ENCODE measurements around the gene MANBA. TPM values are rescaled to one million over a fixed set of nuclear protein-coding genes. Genes with fewer than 3 reads are reported as not detected.

Gene MANBA
- total RNA-seq, 1 donor from 2014 or later: 9.4 TPM

DNA sequence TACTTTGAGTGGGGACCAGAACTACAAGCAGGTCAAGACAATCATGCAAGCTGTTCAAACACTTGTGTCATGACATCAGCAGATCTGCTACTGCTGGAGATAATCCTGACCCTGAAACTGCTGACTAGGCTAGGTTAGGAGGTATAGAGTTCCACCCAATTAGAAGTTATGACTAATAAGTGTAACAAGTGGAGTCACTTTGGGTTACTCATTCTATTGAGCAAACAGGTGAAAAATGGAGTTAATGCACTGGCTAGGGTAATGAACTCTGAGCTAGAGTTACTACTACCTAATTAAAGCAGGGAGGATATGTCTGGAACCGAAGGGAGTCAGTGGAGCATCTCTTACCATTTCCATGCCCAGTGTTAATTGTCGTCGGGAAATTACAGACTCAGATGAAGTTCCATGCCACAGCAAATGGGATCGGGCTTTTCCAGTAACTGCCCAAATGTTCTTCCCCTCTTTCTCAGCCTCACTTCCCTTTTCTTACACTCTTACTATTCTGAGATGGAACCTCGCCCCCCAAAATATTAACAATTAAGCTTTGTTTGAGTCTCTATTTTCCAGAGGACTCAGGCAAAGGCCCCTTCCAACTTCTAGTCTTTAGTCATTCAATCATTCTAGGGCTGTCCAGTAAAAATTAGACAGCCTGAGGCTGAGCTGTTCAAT, 19.8 kb upstream of the MANBA start:
- no peak overlapping the region for H3K4me3 Mint-ChIP-seq (ENCODE audit: unreplicated experiment)
- no peak for DNase-seq (ENCODE audit: low spot score)
- TF ChIP-seq, protein P1, sequence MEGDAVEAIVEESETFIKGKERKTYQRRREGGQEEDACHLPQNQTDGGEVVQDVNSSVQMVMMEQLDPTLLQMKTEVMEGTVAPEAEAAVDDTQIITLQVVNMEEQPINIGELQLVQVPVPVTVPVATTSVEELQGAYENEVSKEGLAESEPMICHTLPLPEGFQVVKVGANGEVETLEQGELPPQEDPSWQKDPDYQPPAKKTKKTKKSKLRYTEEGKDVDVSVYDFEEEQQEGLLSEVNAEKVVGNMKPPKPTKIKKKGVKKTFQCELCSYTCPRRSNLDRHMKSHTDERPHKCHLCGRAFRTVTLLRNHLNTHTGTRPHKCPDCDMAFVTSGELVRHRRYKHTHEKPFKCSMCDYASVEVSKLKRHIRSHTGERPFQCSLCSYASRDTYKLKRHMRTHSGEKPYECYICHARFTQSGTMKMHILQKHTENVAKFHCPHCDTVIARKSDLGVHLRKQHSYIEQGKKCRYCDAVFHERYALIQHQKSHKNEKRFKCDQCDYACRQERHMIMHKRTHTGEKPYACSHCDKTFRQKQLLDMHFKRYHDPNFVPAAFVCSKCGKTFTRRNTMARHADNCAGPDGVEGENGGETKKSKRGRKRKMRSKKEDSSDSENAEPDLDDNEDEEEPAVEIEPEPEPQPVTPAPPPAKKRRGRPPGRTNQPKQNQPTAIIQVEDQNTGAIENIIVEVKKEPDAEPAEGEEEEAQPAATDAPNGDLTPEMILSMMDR (IDR thresholded peaks at IDR 0.05; ENCODE audit: unreplicated experiment): no peak
- no peaks in the 10 kb centered on the region for H3K36me3 Mint-ChIP-seq (ENCODE audit: low read depth, unreplicated experiment)
- no peaks in the 10 kb centered on the region for H3K4me1 Mint-ChIP-seq (ENCODE audit: unreplicated experiment)
- H3K27ac Mint-ChIP-seq (ENCODE audit: unreplicated experiment): no peak overlapping the region
- H3K27me3 Mint-ChIP-seq (ENCODE audit: unreplicated experiment): no peaks in the 10 kb centered on the region
- H3K9me3 Mint-ChIP-seq (ENCODE audit: unreplicated experiment): no peaks in the 10 kb centered on the region

DNA sequence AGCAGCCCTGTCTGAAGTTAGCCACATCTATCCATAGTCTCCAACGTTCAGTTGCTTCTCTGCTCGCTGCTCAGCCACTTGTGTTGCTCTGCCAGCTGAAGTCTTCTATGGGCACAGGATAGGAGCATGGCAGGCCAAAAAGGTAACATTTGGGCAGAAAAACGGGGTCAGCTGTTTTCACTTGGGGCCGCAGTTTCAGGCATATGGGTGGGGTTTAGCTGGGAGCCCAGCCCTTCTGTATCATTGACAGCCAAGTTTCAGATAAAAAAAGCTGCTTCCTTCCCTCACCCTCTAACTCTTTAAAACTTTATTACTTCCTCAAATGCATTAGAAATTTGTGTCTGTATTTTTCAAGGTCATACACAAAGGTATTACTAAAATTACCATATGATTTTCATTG, 18.4 kb upstream of the MANBA start:
- H3K36me3 Mint-ChIP-seq (ENCODE audit: low read depth, unreplicated experiment): no peaks in the 10 kb centered on the region
- H3K4me3 Mint-ChIP-seq (ENCODE audit: unreplicated experiment): no peak overlapping the region
- H3K9me3 Mint-ChIP-seq (ENCODE audit: unreplicated experiment): no peaks in the 10 kb centered on the region
- H3K27ac Mint-ChIP-seq (ENCODE audit: unreplicated experiment): no peak overlapping the region
- no peak for DNase-seq (ENCODE audit: low spot score)
- no peaks in the 10 kb centered on the region for H3K27me3 Mint-ChIP-seq (ENCODE audit: unreplicated experiment)
- H3K4me1 Mint-ChIP-seq (ENCODE audit: unreplicated experiment): no peaks in the 10 kb centered on the region
- TF ChIP-seq, protein P1 (IDR thresholded peaks at IDR 0.05; ENCODE audit: unreplicated experiment): no peak

DNA sequence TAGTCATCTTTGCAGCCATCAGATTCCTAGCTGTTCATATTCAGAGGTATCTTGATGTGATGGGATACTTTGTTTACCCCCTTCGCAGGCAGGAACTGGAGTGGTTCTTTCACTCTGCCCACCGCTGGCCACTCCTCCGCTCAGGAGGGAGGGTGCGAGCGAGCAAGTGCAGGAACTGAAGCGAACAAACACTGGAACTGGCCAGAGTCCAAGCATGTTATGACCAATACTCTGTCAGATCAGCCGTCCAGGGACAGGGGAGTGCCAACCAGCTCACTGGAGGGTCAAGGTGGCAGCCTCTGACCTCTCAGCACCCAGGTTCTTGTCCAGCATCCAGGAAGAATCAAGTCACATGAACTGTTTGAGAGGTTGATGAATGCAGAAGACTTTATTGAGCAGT, 18.0 kb upstream of the MANBA start:
- Mint-ChIP-seq H3K36me3 (ENCODE audit: low read depth, unreplicated experiment) (no peaks in the 10 kb centered on the region), H3K27me3 (ENCODE audit: unreplicated experiment) (no peaks in the 10 kb centered on the region), H3K4me3 (ENCODE audit: unreplicated experiment) (no peak overlapping the region), H3K27ac (ENCODE audit: unreplicated experiment) (no peak overlapping the region), H3K4me1 (ENCODE audit: unreplicated experiment) (no peaks in the 10 kb centered on the region), H3K9me3 (ENCODE audit: unreplicated experiment) (no peaks in the 10 kb centered on the region)
- no peak for DNase-seq (ENCODE audit: low spot score)
- TF ChIP-seq, protein P1 (IDR thresholded peaks at IDR 0.05; ENCODE audit: unreplicated experiment): no peak

DNA sequence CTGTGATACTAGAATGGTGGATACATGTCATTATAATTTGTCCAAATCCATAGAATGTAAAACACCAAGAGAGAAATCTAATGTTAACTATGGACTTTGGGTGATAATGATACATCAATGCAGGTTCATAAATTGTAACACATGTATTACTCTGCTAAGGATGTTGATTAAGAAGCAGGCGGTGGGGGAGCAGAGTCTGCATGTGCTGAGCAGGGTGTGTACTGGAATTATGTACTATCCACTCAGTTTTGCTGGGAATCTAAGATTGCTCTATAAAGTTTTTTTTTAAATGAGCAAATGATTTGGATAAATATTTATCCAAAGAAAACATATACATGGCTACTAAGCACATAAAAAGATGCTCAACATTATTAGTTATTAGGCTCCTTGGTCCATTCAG, 15.0 kb upstream of the MANBA start:
- Mint-ChIP-seq H3K27me3 (ENCODE audit: unreplicated experiment) (no peaks in the 10 kb centered on the region), H3K9me3 (ENCODE audit: unreplicated experiment) (no peaks in the 10 kb centered on the region)

DNA sequence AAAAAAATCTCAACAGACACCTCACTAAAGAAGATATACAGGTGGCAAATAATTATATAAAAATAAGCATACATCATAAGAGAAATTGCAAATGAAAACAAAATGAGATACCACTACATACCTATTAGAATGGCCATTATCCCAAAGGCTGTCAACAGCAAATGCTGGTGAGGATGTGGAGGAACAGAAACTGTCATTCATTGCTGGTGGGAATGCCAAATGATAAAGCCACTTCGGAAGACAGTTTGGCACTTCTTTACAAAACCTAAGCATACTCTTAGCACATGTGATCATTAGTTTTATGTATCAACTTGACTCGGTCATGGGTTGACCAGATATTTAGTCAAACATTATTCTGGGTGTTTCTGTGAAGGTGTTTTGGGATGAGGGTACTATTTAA, 13.5 kb upstream of the MANBA start:
- H3K36me3 Mint-ChIP-seq (ENCODE audit: low read depth, unreplicated experiment): no peaks in the 10 kb centered on the region
- no peak overlapping the region for H3K27ac Mint-ChIP-seq (ENCODE audit: unreplicated experiment)
- DNase-seq (ENCODE audit: low spot score): no peak
- H3K4me3 Mint-ChIP-seq (ENCODE audit: unreplicated experiment): no peak overlapping the region
- H3K4me1 Mint-ChIP-seq (ENCODE audit: unreplicated experiment): no peaks in the 10 kb centered on the region
- no peaks in the 10 kb centered on the region for H3K9me3 Mint-ChIP-seq (ENCODE audit: unreplicated experiment)
- TF ChIP-seq, protein P1 (IDR thresholded peaks at IDR 0.05; ENCODE audit: unreplicated experiment): no peak
- H3K27me3 Mint-ChIP-seq (ENCODE audit: unreplicated experiment): no peaks in the 10 kb centered on the region

More for the DNA sequence above, 15.0 kb upstream of the MANBA start:
- TF ChIP-seq, protein P1 (IDR thresholded peaks at IDR 0.05; ENCODE audit: unreplicated experiment): no peak
- Mint-ChIP-seq H3K27ac (ENCODE audit: unreplicated experiment) (no peak overlapping the region), H3K4me3 (ENCODE audit: unreplicated experiment) (no peak overlapping the region), H3K4me1 (ENCODE audit: unreplicated experiment) (no peaks in the 10 kb centered on the region), H3K36me3 (ENCODE audit: low read depth, unreplicated experiment) (no peaks in the 10 kb centered on the region)
- no peak for DNase-seq (ENCODE audit: low spot score)
